Measurements from ENCODE around the gene TRIM2.

The TRIM2 gene

DNA sequence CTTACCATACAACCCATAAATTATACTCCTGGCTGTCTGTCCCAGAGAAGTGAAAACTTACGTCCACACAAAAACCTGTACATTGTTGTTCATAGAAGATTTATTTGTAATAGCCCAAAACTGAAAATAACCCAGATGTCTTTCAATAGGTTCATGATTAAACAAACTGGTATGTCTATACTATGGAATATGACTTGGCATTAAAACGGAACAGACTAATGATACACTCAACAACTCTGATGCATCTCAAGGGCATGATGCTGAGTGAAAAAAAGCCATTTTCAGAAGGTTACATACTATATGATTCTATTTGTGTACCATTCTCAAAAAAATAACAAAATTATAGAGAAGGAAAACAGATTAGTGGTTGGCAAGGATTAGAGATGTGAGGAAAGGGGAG, 128.7 kb downstream of the TRIM2 start:
- no peak for DNase-seq

GRCh38 chr4:153333874-153334273, 129.6 kb downstream of the TRIM2 start:
- DNase-seq, result no peak

DNA sequence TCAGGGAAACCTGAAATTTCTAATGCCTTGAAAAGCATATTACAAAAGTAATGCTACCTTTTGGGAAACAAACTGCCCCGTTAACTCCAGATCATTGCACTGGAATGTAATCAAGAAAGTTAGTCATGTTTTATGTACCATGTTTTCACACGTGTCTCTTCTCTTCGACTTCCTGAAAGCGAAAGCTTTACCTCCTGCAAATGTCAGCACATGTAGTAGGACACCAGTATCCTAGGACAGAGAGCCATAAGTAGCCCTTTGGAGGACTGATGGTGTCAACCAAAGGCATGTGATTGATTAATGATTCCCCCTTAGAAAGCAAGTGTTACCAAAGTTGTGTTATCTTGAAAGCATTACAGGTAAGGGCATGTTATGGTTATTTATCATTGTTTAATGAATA, 131.4 kb downstream of the TRIM2 start:
- DNase-seq, result no peak

- no peak for DNase-seq
These were observed 133.4 kb downstream of the TRIM2 start for GRCh38 chr4:153337686-153338085.

- DNase-seq, result no peak
These were observed 137.4 kb downstream of the TRIM2 start for GRCh38 chr4:153341575-153342090.

DNA sequence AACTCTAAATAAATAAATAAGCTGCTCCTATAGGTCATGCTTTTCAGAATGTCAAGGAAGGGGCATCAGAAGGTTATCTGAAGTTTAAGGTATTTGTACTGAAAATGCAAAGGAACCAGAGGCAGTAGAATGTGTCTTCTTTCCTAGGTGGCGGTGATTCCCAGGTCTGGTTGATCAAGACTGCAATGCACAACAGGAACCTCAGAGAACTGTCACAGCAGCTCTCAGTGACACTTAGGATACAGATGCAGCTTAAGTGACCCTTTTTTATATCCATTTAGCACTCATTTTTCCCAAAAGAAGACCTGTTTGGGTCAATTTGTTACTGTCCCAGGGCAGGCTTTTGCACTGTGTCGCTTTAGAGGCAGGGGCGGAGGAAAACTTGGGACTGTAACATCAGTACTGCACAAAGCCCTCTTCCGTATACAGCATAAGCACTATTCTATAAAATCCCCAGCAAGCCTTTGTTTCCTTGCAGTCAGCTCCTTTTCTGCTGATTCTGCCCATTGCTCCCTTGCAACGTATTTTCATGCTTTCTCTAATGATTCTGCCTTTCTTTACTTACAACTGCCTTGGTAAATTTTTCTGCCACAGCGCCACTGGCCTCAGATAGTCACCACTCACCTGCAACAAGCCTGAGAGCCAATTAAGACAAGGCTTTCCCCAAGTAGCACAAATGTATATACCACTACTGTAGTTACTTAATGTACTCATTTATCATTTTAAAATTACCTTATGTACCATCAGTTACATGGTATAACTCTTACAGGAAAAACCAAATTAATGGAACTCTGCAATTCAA, 138.7 kb downstream of the TRIM2 start:
- DNase-seq, result no peak

DNA sequence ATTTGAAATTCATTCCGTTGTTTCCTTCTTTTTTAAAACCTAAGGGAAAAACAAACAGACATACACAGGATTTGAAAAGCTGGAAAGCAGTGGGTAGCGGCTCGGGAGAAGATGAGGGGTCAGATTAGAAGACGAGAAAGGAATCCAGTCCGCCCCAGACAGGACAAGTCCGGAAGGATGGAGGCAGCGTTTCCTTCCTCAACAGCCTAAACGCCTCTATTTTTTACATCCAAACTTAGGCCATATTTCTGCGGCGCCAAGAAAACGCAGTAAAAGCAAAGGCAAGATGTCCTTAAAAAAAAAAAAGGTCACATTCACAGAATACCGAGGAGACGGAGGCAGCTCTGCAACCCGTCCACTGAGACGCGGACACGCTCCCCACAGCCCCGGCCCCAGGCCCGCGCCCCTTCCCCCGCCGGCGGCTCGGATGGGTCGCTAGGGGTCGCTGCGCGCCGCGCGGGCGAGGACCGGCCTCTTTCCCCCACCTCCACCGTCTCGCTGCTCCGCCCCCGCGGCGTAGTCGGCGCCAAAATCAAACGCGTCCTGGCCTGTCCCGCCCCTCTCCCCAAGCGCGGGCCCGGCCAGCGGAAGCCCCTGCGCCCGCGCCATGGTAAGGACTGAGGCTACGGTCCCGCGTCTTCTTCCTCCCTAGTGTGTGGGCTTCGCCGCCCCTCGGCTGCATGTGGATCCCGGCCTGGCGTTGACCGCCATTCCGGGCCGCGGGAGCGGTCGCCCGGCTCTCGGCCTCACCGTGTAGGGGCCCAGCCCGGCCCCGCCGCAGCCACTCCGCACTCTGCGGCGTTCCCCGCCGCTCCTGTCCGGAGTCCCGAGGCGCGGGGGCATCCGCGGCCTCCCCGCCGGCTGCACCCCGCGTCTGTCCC, 140.1 kb downstream of the TRIM2 start, which contains the start of gene MND1:
Gene MND1 (plus strand): TSS at position 558 of the 881 bp plus-strand sequence. CDS start 50 bp downstream, at position 608.
- DNase-seq, result peak in 50 of 51 donors; percentile 17 to 85 (median 64)

DNA sequence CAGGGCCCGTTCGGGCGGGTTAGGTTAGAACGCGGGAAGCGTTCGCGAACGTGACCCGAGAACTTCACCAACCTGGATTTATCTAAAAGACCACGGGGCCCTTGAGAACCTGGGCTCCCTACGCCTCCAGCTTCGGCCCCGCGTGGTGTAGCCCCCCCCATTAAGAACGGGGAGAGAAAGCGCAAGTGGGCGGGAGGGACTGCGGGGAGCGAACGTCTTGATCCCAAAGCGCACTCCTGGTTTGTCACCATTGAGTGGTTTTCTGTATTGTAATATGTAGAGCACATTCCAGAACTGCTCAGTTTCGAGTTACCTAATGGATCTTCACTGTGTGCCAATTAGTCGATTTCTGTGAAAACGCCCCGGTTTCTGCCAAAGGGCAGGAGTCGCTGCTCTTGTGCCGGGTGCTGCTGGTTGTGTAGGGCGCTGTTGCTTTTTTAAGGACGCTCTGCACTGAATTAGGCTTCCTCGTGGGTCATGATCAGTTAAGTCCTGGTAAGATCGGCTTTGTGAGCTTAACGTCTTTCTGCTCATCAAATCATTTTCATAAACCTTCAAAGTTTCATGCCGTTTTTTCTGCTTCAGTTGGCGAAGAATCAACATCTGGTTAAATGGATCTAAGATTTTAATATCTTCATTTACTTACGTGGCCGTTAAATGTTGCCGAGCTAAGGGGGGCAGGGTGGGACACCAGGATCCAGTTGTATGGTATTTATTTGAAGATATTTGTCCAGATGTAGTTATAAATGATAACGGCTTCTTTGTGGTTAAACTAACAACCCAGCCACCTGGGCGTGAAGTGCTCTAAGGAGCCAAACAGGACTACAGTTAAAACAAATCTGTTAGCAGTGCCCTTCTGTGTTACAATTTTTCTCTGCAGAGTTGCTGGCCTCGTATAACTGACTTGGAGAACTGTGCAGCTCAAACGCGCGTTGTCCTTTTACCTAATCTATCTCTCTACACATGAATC, 141.1 kb downstream of the TRIM2 start:
- DNase-seq, result peak in 16 of 51 donors; percentile 2 to 44 (median 23)

GRCh38 chr4:153346031-153346430, 141.8 kb downstream of the TRIM2 start:
- no peak for DNase-seq

- DNase-seq, result no peak
These were observed 142.3 kb downstream of the TRIM2 start for GRCh38 chr4:153346563-153346962.

GRCh38 chr4:153347117-153347516, 142.9 kb downstream of the TRIM2 start:
- DNase-seq, result no peak

GRCh38 chr4:153348006-153348405, 143.8 kb downstream of the TRIM2 start:
- no peak for DNase-seq

GRCh38 chr4:153349206-153349805, 145.1 kb downstream of the TRIM2 start:
- no peak for DNase-seq

DNA sequence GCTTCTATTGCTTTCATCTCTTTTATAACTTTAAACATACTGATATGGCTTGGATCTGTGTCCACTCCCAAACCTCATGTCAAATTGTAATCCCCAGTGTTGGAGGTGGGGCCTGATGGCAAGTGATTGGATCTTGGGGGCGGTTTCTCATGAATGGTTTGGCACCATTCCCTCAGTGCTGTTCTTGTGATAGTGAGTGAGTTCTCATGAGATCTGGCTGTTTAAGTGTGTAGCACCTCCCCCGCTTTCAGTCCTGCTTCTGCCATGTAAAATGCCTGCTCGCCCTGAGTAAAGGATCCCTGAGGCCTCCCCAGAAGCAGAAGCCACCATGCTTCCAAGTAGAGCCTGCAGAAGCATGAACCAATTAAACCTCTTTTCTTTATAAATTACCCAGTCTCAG, 157.9 kb downstream of the TRIM2 start:
- no peak for DNase-seq

- no peak for DNase-seq
These were observed 159.8 kb downstream of the TRIM2 start for GRCh38 chr4:153364061-153364460.

DNA sequence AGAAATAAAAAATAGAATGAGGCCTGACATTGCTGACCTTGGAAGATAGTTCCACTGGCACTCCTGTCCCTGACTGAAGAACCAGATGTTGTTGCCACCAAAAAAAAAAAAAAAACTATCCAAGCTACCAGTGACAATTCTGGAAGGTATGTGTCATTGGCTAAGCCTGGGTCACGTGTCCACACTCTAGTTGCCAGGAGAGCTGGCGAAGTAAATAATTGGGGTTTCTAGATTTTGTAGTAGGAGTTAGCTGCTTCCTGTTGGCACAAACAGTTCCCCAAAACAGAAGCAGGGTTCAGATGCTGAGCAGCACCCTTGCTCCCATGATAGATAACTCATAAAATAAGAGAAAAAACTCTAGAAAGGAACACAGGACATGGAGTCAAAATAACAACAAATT, 160.8 kb downstream of the TRIM2 start:
- DNase-seq, result no peak

DNA sequence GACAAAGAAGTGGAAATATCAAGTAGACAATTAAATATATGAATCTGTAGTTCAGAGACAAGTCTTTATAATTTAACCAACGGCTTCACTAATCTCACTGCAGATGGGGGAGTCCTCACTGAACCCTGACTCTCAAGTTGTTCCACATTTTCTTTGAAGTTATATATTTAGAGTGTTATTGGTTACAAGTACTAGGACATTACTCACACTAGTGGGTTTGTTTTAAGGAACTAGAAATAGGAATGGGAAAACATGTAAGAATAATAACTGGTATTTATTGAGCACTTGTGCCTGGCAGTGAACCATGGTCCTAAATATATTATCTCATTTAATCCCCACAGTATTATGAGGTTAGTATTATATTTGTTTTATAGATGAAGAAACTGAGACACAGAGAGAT, 162.2 kb downstream of the TRIM2 start:
- no peak for DNase-seq

- no peak for DNase-seq
These were observed 162.8 kb downstream of the TRIM2 start for GRCh38 chr4:153367092-153367491.

GRCh38 chr4:153369021-153369420, 164.8 kb downstream of the TRIM2 start:
- DNase-seq, result no peak

DNA sequence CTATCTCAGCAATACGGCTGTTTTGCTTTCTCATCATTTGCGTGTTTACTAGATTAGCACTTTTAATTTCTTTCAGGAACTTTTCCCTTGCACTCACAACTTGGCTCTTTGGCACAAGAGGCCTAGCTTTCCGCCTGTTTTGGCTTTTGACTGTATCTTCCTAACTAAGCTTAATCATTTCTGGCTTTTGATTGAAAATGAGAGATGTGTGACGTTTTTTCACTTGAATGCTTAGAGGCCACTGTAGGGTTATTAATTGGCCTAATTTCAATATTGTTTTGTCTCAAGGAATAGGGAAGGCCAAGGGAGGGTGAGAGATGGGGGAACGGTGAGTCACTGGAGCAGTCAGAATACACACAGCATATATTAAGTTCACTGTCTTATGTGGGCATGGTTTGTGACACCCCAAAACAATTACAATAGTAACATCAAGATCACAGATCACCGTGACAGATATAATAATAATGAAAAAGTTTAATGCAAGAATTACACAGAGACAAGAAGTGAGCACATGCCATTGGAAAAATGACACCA, 167.5 kb downstream of the TRIM2 start:
- DNase-seq, result no peak

All from hypothalamus (tissue), 51 donors.